Measurements from ENCODE around the gene TEAD1.

DNA sequence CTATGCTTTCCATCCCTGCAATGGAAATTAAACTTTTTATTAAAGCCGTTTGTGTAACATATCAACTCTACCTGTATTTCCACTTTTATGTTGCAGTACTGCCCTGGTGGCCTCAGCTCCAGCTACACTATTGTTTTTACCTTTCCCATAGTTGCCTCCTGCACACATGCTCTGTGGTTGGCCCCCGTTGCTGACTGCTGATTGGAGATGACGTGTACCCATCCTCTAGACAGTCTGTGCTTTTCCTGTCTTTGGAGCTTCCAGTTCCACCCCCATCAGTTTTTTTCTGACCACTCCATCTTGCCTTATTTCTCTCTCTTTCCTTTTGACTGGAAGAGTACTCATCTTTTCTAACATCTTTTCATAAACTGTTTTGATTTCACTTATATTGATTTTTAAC lies 123.8 kb downstream of the TEAD1 start:
- TF ChIP-seq, protein P1, sequence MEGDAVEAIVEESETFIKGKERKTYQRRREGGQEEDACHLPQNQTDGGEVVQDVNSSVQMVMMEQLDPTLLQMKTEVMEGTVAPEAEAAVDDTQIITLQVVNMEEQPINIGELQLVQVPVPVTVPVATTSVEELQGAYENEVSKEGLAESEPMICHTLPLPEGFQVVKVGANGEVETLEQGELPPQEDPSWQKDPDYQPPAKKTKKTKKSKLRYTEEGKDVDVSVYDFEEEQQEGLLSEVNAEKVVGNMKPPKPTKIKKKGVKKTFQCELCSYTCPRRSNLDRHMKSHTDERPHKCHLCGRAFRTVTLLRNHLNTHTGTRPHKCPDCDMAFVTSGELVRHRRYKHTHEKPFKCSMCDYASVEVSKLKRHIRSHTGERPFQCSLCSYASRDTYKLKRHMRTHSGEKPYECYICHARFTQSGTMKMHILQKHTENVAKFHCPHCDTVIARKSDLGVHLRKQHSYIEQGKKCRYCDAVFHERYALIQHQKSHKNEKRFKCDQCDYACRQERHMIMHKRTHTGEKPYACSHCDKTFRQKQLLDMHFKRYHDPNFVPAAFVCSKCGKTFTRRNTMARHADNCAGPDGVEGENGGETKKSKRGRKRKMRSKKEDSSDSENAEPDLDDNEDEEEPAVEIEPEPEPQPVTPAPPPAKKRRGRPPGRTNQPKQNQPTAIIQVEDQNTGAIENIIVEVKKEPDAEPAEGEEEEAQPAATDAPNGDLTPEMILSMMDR (IDR thresholded peaks at IDR 0.05; ENCODE audit: insufficient read depth, low read length), result no peak
- TF ChIP-seq, protein P2, sequence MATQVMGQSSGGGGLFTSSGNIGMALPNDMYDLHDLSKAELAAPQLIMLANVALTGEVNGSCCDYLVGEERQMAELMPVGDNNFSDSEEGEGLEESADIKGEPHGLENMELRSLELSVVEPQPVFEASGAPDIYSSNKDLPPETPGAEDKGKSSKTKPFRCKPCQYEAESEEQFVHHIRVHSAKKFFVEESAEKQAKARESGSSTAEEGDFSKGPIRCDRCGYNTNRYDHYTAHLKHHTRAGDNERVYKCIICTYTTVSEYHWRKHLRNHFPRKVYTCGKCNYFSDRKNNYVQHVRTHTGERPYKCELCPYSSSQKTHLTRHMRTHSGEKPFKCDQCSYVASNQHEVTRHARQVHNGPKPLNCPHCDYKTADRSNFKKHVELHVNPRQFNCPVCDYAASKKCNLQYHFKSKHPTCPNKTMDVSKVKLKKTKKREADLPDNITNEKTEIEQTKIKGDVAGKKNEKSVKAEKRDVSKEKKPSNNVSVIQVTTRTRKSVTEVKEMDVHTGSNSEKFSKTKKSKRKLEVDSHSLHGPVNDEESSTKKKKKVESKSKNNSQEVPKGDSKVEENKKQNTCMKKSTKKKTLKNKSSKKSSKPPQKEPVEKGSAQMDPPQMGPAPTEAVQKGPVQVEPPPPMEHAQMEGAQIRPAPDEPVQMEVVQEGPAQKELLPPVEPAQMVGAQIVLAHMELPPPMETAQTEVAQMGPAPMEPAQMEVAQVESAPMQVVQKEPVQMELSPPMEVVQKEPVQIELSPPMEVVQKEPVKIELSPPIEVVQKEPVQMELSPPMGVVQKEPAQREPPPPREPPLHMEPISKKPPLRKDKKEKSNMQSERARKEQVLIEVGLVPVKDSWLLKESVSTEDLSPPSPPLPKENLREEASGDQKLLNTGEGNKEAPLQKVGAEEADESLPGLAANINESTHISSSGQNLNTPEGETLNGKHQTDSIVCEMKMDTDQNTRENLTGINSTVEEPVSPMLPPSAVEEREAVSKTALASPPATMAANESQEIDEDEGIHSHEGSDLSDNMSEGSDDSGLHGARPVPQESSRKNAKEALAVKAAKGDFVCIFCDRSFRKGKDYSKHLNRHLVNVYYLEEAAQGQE (IDR thresholded peaks at IDR 0.05; ENCODE audit: insufficient replicate concordance, low read depth), result no peak
- TF ChIP-seq GABPA (IDR thresholded peaks at IDR 0.05; ENCODE audit: low read depth), result no peak
- TF ChIP-seq POLR2AphosphoS5 (IDR thresholded peaks at IDR 0.05; ENCODE audit: low read depth), result no peak
- TF ChIP-seq SPI1 (IDR thresholded peaks at IDR 0.05; ENCODE audit: borderline replicate concordance, low read depth), result no peak
